Spinal cord (tissue), 4 donors: Measurements from ENCODE around the gene MAGEL2. TPM values are rescaled to one million over a fixed set of nuclear protein-coding genes. Genes with fewer than 3 reads are reported as not detected.

Experiments
- polyA plus RNA-seq, 2 donors: library from polyadenylated mRNA; unstranded; fragments of 120-200 nt; gene quantifications; one replicate each; pipeline ENCODE4 v1.2.1, GENCODE V29; 2013; ENCODE audit not compliant: insufficient read length in 2 of 2
- total RNA-seq, 2 donors: library from RNA; depleted of rRNA in 1 of 2; stranded (reverse); fragments of 120-200 nt in 1 of 2; fragments of >200 nt in 1 of 2; gene quantifications; one replicate each; pipeline versions ENCODE4 v1.2.3 to v1.2.4, GENCODE V29; 2013 to 2014

MAGEL2 gene
- total and polyA plus RNA-seq, 4 donors = 4.6 to 25.3 (median 17.1) TPM

Other genes with a start within 250 kb of the MAGEL2 start
- gene GOLGA6L2, start 200.6 kb downstream of the MAGEL2 start, total RNA-seq = not detected
- gene GOLGA6L2, start 200.6 kb downstream of the MAGEL2 start, polyA plus RNA-seq = under 1 TPM; 0.35 to 0.60 TPM
- 10 to 100 TPM in 1 of 2 donors, 1 to 10 TPM in 1; 7.4 to 15.6 TPM for gene MKRN3, start 82.2 kb downstream of the MAGEL2 start, total RNA-seq
- gene MKRN3, start 82.2 kb downstream of the MAGEL2 start, polyA plus RNA-seq = 10 to 100 TPM; 16.8 to 17.6 TPM
- gene NDN, start 39.4 kb upstream of the MAGEL2 start, total RNA-seq = 100 to 1,000 TPM; 117 to 140 TPM
- 100 to 1,000 TPM; 177 to 178 TPM for gene NDN, start 39.4 kb upstream of the MAGEL2 start, polyA plus RNA-seq